IMR-90 (cell line): ENCODE measurements around the gene IRF2BP2. TPM values are rescaled to one million over a fixed set of nuclear protein-coding genes. Genes with fewer than 3 reads are reported as not detected.

ENCODE experiments used
- ATAC-seq: fragments of 200-7000 bp; cut with Tn5 transposase; 2 replicates; pipeline ENCODE4 v1.9.1; 2020; ENCODE audit warnings: low read depth, mild to moderate bottlenecking, moderate library complexity
- BruUV-seq: library from RNA; stranded (reverse); fragments of 400-500 nt; replicated peaks from 2 replicates; lab custom pipeline; 2021; lab: Mats Ljungman, UMichigan
- CTCF ChIA-PET: fragments of 300-600 bp; formaldehyde crosslinking; extraction: SDS; loops from one replicate; lab custom pipeline; 2021; ENCODE audit warnings: antibody characterized with exemption; lab: Yijun Ruan, JAX
- POLR2A ChIA-PET: fragments of 300-600 bp; sonication (Branson Sonifier 250); formaldehyde crosslinking; loops from one replicate; lab custom pipeline; 2022; ENCODE audit warnings: antibody characterized with exemption; ENCODE audit not compliant: unreplicated experiment; lab: Charles Lee
- DNase-seq: peaks from one replicate; pipeline ENCODE4 v3.0.0; 2013
- H2AFZ ChIP-seq: replicated peaks from 2 replicates; pipeline ENCODE3; 2013; ENCODE audit warnings: low read length, mild to moderate bottlenecking; ENCODE audit not compliant: poor library complexity
- H2AK5ac ChIP-seq: 2 replicates; pipeline ENCODE4 v1.6.1; 2013; ENCODE audit warnings: low read depth, low read length, inconsistent platforms
- H2AK9ac ChIP-seq: replicated peaks from 2 replicates; pipeline ENCODE3; 2013; ENCODE audit warnings: mild to moderate bottlenecking, low read depth, low read length, moderate library complexity; ENCODE audit not compliant: poor library complexity
- H2BK120ac ChIP-seq: 2 replicates; pipeline ENCODE4 v1.6.1; 2013; ENCODE audit warnings: low read depth, low read length, inconsistent platforms
- H2BK15ac ChIP-seq: 3 replicates; pipeline ENCODE4 v1.6.1; 2013; ENCODE audit warnings: low read depth, low read length, inconsistent platforms
- H2BK20ac ChIP-seq: 2 replicates; pipeline ENCODE4 v1.6.1; 2013; ENCODE audit warnings: low read depth, mild to moderate bottlenecking, inconsistent platforms, low read length, moderate library complexity
- H2BK5ac ChIP-seq: 2 replicates; pipeline ENCODE4 v1.6.1; 2013; ENCODE audit warnings: mild to moderate bottlenecking, low read depth, low read length, inconsistent platforms; ENCODE audit not compliant: poor library complexity, severe bottlenecking
- H3K14ac ChIP-seq: replicated peaks from 2 replicates; pipeline ENCODE4 v1.6.1; 2013; ENCODE audit warnings: low read depth, low read length, inconsistent platforms
- H3K18ac ChIP-seq: 2 replicates; pipeline ENCODE4 v1.6.1; 2013; ENCODE audit warnings: low read depth, low read length, control low read depth
- H3K23ac ChIP-seq: 2 replicates; pipeline ENCODE4 v1.6.1; 2013; ENCODE audit warnings: low read depth, low read length, inconsistent platforms
- H3K27ac ChIP-seq: 2 replicates; pipeline ENCODE4 v1.5.1; 2013; ENCODE audit warnings: mild to moderate bottlenecking, control low read depth, low read length; ENCODE audit not compliant: insufficient read depth
- H3K27me3 ChIP-seq: 2 replicates; pipeline ENCODE4 v1.6.1; 2013; ENCODE audit warnings: low read length; ENCODE audit not compliant: control insufficient read depth, insufficient read depth
- H3K36me3 ChIP-seq: 2 replicates; pipeline ENCODE4 v1.6.1; 2013; ENCODE audit warnings: low read length, mixed read lengths; ENCODE audit not compliant: control insufficient read depth, insufficient read depth
- H3K4ac ChIP-seq: 2 replicates; pipeline ENCODE4 v1.6.1; 2013; ENCODE audit warnings: low read depth, low read length, inconsistent platforms
- H3K4me1 ChIP-seq: 2 replicates; pipeline ENCODE4 v1.6.1; 2013; ENCODE audit warnings: low read length, mixed read lengths; ENCODE audit not compliant: control insufficient read depth, insufficient read depth
- H3K4me2 ChIP-seq: 2 replicates; pipeline ENCODE4 v1.6.1; 2013; ENCODE audit warnings: low read depth, mild to moderate bottlenecking, control low read depth, low read length, moderate library complexity
- H3K4me3 ChIP-seq: 2 replicates; pipeline ENCODE4 v1.5.1; 2013; ENCODE audit warnings: low read depth, mild to moderate bottlenecking, control low read depth, low read length, moderate library complexity; ENCODE audit not compliant: insufficient read depth
- H3K56ac ChIP-seq: 2 replicates; pipeline ENCODE4 v1.6.1; 2013; ENCODE audit warnings: low read length, inconsistent platforms; ENCODE audit not compliant: insufficient read depth; ENCODE audit errors: extremely low read depth
- H3K79me1 ChIP-seq, 2 experiments: 2 replicates each; pipeline ENCODE4 v1.6.1; 2013; ENCODE audit warnings: low read length in 2 of 2, inconsistent platforms in 1 of 2, low read depth in 1 of 2
- H3K9ac ChIP-seq: 2 replicates; pipeline ENCODE4 v1.6.1; 2013; ENCODE audit warnings: low read depth, low read length, control low read depth
- H3K9me1 ChIP-seq: 2 replicates; pipeline ENCODE4 v1.6.1; 2013; ENCODE audit warnings: low read length, inconsistent platforms; ENCODE audit not compliant: insufficient read depth
- H3K9me3 ChIP-seq: 2 replicates; pipeline ENCODE4 v1.6.1; 2013; ENCODE audit warnings: low read length; ENCODE audit not compliant: control insufficient read depth, insufficient read depth
- H4K20me1 ChIP-seq: 2 replicates; pipeline ENCODE4 v1.6.1; 2013; ENCODE audit warnings: low read length, inconsistent platforms; ENCODE audit not compliant: insufficient read depth
- H4K5ac ChIP-seq: 2 replicates; pipeline ENCODE4 v1.6.1; 2013; ENCODE audit warnings: mild to moderate bottlenecking, low read depth, low read length, control low read depth
- H4K8ac ChIP-seq, 2 experiments: 2 replicates each; pipeline ENCODE4 v1.6.1; 2013; ENCODE audit warnings: low read depth in 2 of 2, low read length in 2 of 2, control low read depth in 1 of 2, inconsistent platforms in 1 of 2
- H4K91ac ChIP-seq: 2 replicates; pipeline ENCODE4 v1.6.1; 2013; ENCODE audit warnings: low read depth, low read length, inconsistent platforms; ENCODE audit not compliant: insufficient read depth
- BHLHE40 ChIP-seq: fragments of 150-350 bp; IDR thresholded peaks from 2 replicates; pipeline ENCODE4 v1.6.1; 2016; ENCODE audit warnings: mild to moderate bottlenecking, low read depth, low read length
- CEBPB ChIP-seq: IDR thresholded peaks from 2 replicates; pipeline ENCODE4 v1.6.1; 2012; ENCODE audit warnings: low read depth, low read length, improper control_type of control experiment
- CHD1 ChIP-seq: IDR thresholded peaks from 2 replicates; pipeline ENCODE4 v1.6.1; 2012; ENCODE audit warnings: low read depth, low read length, improper control_type of control experiment
- CTCF ChIP-seq: conservative IDR thresholded peaks from 2 replicates; pipeline ENCODE4 v1.5.1; 2012; ENCODE audit warnings: mild to moderate bottlenecking, low read depth, low read length, improper control_type of control experiment
- ELK1 ChIP-seq: fragments of 150-350 bp; IDR thresholded peaks from 2 replicates; pipeline ENCODE4 v1.6.1; 2016; ENCODE audit warnings: low read depth, mild to moderate bottlenecking, low read length, moderate library complexity, borderline replicate concordance
- FOS ChIP-seq: fragments of 150-350 bp; IDR thresholded peaks from 2 replicates; pipeline ENCODE4 v1.6.1; 2016; ENCODE audit warnings: low read depth, low read length
- MAFK ChIP-seq: IDR thresholded peaks from 2 replicates; pipeline ENCODE4 v1.6.1; 2012; ENCODE audit warnings: low read depth, low read length, improper control_type of control experiment
- MAZ ChIP-seq: IDR thresholded peaks from 2 replicates; pipeline ENCODE4 v1.6.1; 2012; ENCODE audit warnings: low read depth, mild to moderate bottlenecking, low read length, improper control_type of control experiment, moderate library complexity, borderline replicate concordance
- MXI1 ChIP-seq: IDR thresholded peaks from 2 replicates; pipeline ENCODE4 v1.6.1; 2012; ENCODE audit warnings: low read depth, mild to moderate bottlenecking, low read length, moderate library complexity, borderline replicate concordance
- NFE2L2 ChIP-seq: fragments of 150-350 bp; IDR thresholded peaks from 2 replicates; pipeline ENCODE4 v1.6.1; 2016; ENCODE audit warnings: low read depth, mild to moderate bottlenecking, low read length
- POLR2A ChIP-seq: IDR thresholded peaks from 2 replicates; pipeline ENCODE4 v1.6.1; 2012; ENCODE audit warnings: mild to moderate bottlenecking, low read depth, low read length
- RAD21 ChIP-seq: IDR thresholded peaks from 2 replicates; pipeline ENCODE4 v1.6.1; 2012; ENCODE audit warnings: low read length, improper control_type of control experiment
- RCOR1 ChIP-seq: IDR thresholded peaks from 2 replicates; pipeline ENCODE4 v1.6.1; 2012; ENCODE audit warnings: mild to moderate bottlenecking, low read length, improper control_type of control experiment; ENCODE audit not compliant: insufficient replicate concordance
- RFX5 ChIP-seq: IDR thresholded peaks from 2 replicates; pipeline ENCODE4 v1.8.0; 2012; ENCODE audit warnings: low read depth, mild to moderate bottlenecking, low read length, moderate library complexity
- USF2 ChIP-seq: fragments of 150-350 bp; IDR thresholded peaks from 2 replicates; pipeline ENCODE4 v1.6.1; 2017; ENCODE audit warnings: mild to moderate bottlenecking, antibody characterized with exemption, low read length, low read depth
- WGBS, 2 experiments: methylation state at CpG; one replicate each; pipeline versions ENCODE4 v1.1.5 to v1.1.7; 2013; ENCODE audit warnings: missing lambda C conversion rate in 2 of 2; ENCODE audit not compliant: insufficient read length in 1 of 2; ENCODE audit errors: extremely low coverage in 2 of 2; 5-methylcytosine and 5-hydroxymethylcytosine counted together
- dilution Hi-C: fragments of 300-500 bp; cut with HindIII; formaldehyde crosslinking; loops from one replicate; pipeline ENCODE4 v1.14.3; 2018; ENCODE audit warnings: low sequenced_read_pairs; ENCODE audit not compliant: unreplicated experiment
- in situ Hi-C: fragments of 300-500 bp; cut with MboI; formaldehyde crosslinking; loops from 3 replicates; pipeline ENCODE4 v1.14.3; 2019; ENCODE audit warnings: low sequenced_read_pairs, inconsistent platforms, mixed read lengths
- intact Hi-C: fragments of 100-400 bp; cut with micrococcal nuclease; formaldehyde crosslinking; loops from 2 replicates; pipeline ENCODE4 v1.10.0; 2022
- polyA plus RNA-seq, 3 experiments: library from polyadenylated mRNA; depleted of rRNA; stranded (reverse); fragments of >200 nt; gene quantifications; 2 replicates each; pipeline ENCODE4 v1.2.3, GENCODE V29; 2012; ENCODE audit warnings: low replicate concordance in 1 of 3
- total RNA-seq: library from RNA; depleted of rRNA; stranded (reverse); fragments of >200 nt; gene quantifications from 2 replicates; pipeline ENCODE4 v1.2.3, GENCODE V29; 2012

Gene IRF2BP2
- total and polyA plus RNA-seq, 2 of the 4 experiments (the other 2 are of a cell fraction), result 47.0 to 66.6 TPM

- Histone ChIP-seq H4K91ac (no peak overlapping the region), H4K5ac (no peak overlapping the region), H3K4me2 (no peak overlapping the region), H3K4me1 (peaks cover 1% of the 10 kb centered on the region), H2BK20ac (no peak overlapping the region), H3K9me3 (no peaks in the 10 kb centered on the region), H2AK9ac (no peak overlapping the region), H2BK15ac (no peak overlapping the region), H3K4me3 (no peak overlapping the region), H3K9me1 (no peaks in the 10 kb centered on the region; the same call in none of the 2 replicates), H2BK120ac (no peak overlapping the region), H2BK5ac (no peak overlapping the region), H3K23ac (no peak overlapping the region), H2AK5ac (no peak overlapping the region), H3K27ac (no peak overlapping the region), H3K56ac (no peak overlapping the region), H2AFZ (no peak overlapping the region), H3K9ac (no peak overlapping the region), H3K4ac (no peak overlapping the region), H3K27me3 (no peaks in the 10 kb centered on the region), H3K79me1 (no peaks in the 10 kb centered on the region), H3K18ac (no peak overlapping the region), H4K8ac (no peak overlapping the region), H4K20me1 (no peaks in the 10 kb centered on the region), H3K14ac (no peak overlapping the region), H3K36me3 (no peaks in the 10 kb centered on the region)
- intact Hi-C loops (no loop called here), dilution Hi-C loops (no loop called here), in situ Hi-C loops (loop anchor here (25.0 kb wide), 1 partner anchor 472 kb away; no protein-coding TSS in a partner anchor)
- no peak for ATAC-seq
- BruUV-seq, result no TSS peak
- 90% methylated on average over 2 of the region's 9 CpGs; no CpG with 5 or more reads in 1 of the 2 experiments for WGBS, 2 experiments
- no peak for TF ChIP-seq BHLHE40
- TF ChIP-seq CTCF, result no peak
- TF ChIP-seq ELK1, result no peak
- no peak for TF ChIP-seq MAFK
- no peak for TF ChIP-seq POLR2A
- no peak for TF ChIP-seq RFX5
- TF ChIP-seq CHD1, result no peak
- no peak for TF ChIP-seq MAZ
- TF ChIP-seq NFE2L2, result no peak
- TF ChIP-seq RCOR1, result no peak
- TF ChIP-seq USF2, result no peak
- TF ChIP-seq CEBPB, result no peak
- no peak for TF ChIP-seq RAD21
- no peak for TF ChIP-seq FOS
- no peak for TF ChIP-seq MXI1
- CTCF ChIA-PET, result interaction anchor here (0.5 to 0.7 kb wide), 2 partner anchors 85 to 154 kb away, joined by 3 to 4 read pairs; no protein-coding TSS in a partner anchor
- no peak for DNase-seq
- POLR2A ChIA-PET, result no interaction called here
These were observed 26.1 kb downstream of the IRF2BP2 start for GRCh38 chr1:234583755-234584419.
